ENCODE results near the gene CD2AP.
"Not testable (repeated sequence)": the region's sequence is repeated elsewhere in the genome, so short reads cannot be mapped to it uniquely, and the experiment has no call there.

Gene CD2AP, protein sequence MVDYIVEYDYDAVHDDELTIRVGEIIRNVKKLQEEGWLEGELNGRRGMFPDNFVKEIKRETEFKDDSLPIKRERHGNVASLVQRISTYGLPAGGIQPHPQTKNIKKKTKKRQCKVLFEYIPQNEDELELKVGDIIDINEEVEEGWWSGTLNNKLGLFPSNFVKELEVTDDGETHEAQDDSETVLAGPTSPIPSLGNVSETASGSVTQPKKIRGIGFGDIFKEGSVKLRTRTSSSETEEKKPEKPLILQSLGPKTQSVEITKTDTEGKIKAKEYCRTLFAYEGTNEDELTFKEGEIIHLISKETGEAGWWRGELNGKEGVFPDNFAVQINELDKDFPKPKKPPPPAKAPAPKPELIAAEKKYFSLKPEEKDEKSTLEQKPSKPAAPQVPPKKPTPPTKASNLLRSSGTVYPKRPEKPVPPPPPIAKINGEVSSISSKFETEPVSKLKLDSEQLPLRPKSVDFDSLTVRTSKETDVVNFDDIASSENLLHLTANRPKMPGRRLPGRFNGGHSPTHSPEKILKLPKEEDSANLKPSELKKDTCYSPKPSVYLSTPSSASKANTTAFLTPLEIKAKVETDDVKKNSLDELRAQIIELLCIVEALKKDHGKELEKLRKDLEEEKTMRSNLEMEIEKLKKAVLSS

DNA sequence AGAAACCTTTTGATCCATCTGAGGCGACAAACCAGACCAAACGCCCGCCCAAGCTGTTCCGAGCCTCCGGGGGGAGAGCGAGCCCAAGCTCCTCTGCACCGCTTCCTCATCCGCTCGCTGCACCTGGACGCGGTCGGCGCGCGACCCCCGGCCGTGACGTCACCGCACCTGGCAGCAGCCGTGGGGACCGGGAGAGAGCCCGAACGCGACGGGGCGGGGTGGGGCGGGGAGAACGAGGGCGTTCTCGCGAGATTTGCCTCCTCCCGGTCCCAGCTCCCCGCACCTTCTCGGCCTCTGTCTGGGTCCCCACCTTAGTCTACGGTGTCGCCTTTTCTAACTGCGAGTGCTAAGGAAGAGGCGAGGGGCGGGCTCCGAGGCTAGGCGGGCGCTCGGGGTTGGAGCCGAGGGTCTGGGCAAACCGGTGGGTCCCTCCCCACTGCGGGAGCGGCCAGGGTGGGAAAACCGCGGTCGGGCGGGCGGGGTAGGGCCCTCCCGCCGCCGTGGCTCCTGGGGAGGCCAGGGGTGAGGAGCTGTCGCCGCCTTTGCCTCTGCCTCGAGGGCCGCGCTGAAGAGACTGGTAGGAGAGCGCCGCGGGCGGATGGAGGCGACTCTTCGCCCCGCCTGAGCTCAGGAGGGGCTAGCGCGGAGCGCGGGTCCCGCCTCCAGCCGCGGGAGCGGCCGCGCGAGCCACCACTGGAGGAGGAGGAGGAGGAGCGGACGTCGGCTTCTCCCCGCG is at the start of gene CD2AP:
TSS of gene CD2AP (plus strand) at position 293 of the 736 bp plus-strand sequence. CDS start 456 bp downstream, outside the sequence.
- peak; percentile 95 for DNase-seq (ENCODE audit: low read depth, low spot score)

DNA sequence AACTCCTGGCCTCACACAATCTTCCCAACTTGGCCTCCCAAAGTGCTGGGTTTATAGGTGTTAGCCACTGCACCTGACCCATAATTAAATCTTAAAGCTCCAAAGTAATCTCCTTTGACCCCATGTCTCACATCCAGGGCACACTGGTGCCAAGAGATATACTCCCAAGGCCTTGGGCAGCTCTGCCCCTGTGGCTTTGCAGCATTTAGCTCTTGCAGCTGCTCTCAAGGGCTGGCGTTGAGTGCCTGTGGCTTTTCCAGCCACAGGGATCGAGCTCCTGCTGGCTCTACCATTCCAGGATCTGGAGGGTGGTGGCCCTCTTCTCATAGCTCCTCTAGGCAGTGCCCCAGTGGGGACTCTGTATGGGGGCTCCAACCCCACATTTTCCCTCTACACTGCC is 49.3 kb upstream of the CD2AP start:
- no peak for DNase-seq (ENCODE audit: low read depth, low spot score)

DNA sequence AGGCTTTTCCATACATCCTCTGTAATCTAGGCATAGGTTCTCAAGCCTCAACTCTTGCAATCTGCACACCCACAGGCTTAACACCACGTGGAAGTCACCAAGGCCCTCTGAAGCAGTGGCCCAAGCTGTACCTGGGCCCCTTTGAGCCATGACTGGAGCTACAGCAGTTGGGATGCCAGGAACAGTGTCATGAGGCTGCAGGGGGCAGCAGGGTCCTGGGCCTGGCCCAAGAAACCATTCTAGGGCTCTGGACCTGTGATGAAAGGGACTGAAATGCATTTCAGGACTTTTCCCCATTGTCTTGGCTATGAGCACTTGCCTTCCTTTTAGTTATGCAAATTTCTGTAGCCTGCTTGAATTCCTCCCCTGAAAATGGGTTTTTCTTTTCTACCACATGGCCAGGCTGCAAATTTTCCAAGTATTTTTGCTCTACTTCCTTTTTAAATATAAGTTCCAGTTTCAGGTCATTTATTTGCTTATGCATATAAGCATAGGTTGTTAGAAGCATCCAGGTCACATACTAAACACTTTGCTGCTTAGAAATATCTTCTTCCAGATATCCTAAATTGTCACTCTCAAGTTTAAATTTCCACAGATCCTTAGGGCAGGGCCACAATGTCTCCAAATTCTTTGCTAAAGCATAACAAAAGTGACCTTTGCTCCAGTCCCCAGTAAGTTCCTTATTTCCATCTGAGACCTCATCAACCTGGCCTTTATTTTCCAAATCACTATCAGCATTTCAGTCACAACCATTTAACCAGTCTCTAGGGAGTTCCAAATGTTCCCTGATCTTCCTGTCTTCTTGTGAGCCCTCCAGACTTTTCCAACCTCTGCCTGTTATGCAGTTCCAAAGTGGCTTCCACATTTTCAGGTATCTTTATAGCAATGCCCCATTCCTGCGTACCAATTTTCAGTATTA is 48.6 kb upstream of the CD2AP start:
- DNase-seq (ENCODE audit: low read depth, low spot score): no peak

DNA sequence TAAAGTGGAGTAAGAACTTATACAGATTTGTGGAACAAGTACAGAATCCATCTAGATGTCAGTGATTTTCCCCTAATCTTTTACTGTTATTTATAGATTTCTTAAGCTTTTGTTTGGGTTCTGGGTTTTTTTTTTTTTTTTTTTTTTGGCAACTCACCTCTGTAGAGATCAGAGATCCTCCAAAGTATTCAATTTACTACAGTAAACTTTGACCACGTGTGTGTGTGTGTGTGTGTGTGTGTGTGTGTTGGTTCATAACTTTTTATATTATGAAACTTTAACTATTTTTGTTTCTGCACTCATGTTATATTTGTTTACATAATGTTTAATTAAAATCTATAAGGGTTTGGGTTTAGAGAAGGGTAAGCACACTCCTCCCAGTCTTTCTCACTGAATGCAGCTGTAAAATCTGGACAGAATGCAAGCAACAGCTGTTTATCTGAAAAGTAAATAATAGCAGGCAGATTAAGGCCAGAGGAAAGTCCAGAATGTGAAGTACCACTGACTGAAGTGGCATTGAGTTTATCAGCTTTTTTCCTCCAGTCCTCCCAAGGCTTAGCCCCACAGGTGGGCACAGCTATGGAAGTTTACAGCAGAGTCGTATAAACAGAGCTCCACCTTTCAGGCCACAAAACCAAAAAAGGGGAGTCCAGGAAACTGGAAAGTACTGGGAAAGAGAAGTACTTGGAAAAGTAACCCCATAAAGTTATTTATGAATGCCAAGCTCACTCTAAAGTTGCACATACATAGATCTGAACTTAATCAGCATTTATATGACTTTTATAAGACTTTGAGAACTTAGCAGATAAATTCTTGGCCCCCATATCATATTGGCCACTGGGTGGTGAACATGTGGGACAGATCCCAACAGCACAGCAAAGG is 43.0 kb upstream of the CD2AP start:
- no peak for DNase-seq (ENCODE audit: low read depth, low spot score)

DNA sequence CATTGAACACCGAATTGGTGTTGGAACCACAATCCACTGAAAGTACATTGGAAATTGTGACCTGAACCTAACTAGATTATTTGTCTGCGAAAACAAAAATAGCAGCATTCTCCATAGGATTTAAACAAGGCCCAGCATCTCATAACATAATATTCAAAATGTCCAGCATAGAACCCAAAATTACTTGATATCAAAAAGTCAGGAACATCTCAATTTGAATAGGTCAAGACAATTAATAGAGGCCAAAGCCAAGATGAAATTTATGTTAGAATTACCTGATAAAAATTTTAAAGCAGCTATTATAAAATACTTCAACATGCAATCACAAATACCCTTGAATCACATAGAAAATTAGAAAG is 42.4 kb upstream of the CD2AP start:
- no peak for DNase-seq (ENCODE audit: low read depth, low spot score)

DNA sequence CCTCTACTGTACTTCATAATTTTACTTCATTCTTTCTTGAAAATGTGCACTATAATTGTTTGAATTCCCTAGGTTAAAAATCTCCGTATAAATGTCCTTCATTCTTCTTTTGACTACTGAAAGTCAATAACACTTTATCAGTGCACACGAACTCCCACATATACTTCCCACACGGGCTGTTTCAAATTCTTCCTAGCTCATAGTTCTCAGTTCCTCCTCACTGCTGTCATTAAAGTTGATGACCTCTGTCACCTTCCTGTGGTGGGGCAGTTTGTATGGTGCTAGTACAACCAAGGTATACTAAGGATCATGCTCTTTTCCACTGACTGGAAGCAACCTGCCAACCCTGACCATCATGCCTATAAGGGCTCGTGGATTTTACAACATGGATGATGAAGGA is 40.0 kb upstream of the CD2AP start:
- no peak for DNase-seq (ENCODE audit: low read depth, low spot score)

DNA sequence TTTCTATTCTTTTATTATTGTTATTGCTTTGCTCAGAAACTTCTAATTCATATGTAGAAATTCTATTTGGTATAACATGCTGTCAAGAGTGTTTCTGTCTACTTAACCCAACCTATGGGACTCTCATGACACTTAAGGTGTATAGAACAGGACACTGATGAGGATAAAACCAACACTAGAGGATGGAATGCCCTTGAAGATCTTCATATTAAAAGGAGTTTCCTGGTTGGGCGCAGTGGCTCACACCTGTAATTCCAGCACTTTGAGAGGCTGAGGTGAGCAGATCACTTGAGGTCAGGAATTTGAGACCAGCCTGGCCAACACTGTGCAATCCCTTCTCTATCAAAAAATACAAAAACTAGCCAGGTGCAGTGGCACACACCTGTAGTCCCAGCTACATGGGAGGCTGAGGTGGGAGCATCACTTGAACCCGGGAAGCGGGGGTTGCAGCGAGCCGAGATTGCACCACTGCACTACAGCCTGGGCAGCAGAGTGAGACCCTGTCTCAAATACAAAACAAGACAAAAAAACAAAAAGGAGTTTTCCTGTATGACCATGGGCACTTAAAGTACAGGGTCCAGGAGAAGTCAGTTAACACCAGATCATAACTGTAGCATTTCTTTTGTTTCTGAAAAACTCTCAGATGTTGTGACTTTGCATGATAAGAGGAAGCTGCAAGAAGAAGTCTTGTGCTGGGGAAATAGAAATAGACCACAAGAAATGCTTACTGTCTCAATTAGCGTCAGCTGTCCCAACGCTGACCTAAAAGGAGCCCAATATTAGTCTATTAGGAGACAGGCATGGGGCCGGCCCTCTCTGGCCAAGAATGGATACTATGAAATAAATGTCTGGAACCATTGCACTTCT is 38.9 kb upstream of the CD2AP start:
- no peak for DNase-seq (ENCODE audit: low read depth, low spot score)

DNA sequence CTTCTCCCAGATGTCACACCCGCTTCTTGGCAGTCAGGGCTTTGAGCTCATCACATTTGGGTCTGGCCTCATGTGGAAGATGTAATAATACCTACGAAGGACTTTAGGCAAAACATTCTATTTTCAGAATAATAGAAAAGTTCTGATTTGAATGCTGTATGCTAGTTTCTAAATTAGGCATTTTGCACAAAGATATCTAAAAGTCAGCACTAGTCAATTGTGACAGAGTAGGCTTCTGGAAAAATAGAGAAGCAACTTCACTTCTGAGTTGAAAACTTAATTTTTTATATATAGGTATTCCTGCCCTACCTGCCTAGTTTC is 38.3 kb upstream of the CD2AP start:
- DNase-seq (ENCODE audit: low read depth, low spot score): no peak

DNA sequence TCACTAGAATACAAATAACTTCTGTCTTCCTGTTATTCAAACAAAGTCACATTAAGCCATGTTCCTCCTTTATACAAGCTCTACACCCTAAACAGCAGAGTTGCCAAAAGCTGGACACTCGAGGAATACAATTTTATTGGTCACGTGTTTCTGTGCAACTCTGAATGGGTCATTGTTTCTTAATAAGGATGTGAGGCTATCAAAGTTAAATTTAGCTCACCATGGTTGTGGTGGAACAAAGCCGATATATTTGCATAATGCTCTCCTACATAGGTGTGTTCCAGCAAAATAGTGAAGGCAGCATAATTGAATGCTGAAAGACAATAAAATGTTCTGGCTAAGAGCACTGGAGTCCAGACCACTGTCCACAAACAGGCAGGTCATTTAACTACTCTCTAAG is 36.9 kb upstream of the CD2AP start:
- peak; percentile 20 for DNase-seq (ENCODE audit: low read depth, low spot score)

DNA sequence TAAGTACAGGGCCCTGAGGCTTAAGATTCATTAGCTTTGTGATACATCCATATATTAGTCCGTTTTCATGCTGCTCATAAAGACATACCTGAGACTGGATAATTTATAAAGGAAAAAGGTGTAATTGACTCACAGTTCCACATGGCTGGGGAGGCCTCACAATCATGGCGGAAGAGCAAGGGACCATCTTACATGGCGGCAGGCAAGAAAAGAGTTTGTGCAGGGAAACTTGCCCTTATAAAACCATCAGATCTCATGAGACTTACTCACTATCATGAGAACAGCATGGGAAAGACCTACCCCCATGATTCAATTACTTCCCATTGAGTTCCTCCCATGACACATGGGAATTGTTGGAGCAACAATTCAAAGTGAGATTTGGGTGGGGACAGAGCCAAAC is 32.6 kb upstream of the CD2AP start:
- DNase-seq (ENCODE audit: low read depth, low spot score): not testable (repeated sequence)

DNA sequence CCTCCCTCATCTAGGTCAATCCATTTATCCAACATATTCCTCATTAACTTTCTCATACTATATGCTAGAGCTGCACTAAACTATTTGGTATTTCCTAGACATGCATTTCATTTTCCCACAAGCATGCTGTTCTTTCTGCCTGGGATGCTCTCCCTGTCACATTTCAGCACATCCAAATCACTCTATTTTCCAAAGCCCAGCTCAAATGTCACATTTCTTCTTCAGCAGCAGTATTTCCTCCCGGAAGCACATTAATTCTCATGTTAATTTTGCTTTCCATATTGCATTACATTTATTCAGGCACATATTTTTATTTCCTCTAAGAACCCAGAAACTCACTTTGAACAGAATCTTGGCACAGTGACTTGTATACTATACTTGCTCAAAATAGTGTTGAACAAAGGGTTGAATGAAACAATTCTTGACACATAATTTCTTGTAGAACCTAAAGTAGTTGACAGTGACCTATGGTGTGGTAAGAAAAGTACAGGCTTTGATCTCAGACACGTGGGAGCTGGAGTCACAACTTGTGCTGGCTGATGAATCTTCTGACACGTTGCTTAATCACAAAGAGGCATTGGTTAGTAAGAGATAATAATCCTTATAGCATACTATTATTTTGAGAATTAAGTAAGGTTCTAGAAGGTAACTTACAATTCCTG is 30.8 kb upstream of the CD2AP start:
- no peak for DNase-seq (ENCODE audit: low read depth, low spot score)

DNA sequence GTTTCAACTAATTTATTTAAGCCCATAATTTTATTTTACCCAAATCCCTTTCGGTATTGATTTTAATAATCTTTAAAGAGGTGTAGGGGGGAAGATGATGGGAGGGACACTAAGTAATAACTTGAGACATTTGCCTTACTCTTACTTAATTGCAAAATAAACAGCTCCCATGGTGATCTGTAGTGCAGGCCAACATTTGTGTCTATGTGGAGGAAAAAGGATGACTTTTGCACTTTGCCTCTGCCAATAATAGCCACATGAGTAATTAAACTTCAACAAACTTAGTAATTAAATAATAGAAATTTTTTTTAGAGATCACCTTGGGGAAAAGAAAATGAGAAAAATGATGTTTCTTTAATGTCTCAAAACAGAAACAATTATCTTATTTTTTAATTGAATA is 29.9 kb upstream of the CD2AP start:
- no peak for DNase-seq (ENCODE audit: low read depth, low spot score)

DNA sequence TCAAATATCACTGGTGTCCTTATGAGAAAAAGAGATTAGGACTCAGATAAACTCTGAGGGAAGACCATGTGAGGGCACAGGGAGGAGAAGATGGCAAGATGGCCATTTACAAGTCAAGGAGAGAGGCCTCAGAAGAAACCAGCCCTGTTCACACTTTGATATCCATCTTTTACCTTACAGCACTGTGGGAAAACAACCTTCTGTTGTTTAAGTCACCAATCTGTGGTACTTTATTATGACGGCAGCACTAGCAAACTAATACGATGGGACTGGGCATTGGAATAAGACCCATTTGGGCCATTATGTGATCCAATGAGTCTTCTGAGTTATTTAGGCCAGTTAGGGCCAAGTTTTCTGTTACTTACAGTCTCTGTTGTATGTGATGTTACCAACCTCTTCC is 26.4 kb upstream of the CD2AP start:
- no peak for DNase-seq (ENCODE audit: low read depth, low spot score)

DNA sequence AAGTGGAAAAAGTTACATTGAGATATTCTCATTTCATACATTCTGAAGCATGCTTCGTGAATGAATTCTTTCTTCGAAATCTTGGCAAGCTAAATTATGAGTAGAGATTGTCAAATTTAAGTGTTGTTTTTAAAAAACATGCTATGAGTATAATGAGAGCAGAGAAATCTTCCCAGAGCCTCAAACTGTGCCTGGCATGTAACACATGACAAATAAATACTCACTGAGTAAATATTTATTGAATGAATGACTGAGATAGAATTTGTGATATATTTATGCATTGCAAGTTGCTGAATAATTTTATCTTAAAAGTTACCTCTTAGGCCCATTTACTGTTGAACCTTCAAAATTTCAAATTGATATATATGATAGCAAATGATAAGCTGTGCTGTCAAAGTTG is 24.7 kb upstream of the CD2AP start:
- no peak for DNase-seq (ENCODE audit: low read depth, low spot score)

DNA sequence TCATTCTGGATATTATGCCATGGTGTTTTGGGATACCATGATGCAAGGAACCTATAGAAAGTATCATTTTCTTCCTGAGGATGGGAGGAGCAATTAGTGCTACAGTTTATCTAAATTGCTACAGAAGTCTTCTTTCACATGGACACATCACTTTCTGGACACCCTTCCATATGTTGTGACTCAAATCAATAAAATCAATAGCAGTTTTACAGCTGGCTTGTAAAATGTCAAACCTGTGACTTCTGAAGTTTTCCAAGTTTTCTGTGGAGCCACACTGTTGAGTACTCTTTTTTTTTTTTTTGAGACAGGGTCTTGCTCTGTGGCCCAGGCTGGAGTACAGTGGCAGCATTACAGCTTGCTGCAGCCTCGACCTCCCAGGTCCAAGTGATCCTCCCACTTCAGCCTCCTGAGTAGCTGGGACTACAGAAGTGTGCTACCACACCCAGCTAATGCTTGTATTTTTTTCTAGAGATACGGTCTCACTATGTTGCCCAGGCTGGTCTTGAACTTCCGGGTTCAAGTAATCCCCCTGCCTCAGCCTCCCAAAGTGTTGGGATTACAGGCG is 24.1 kb upstream of the CD2AP start:
- no peak for DNase-seq (ENCODE audit: low read depth, low spot score)

DNA sequence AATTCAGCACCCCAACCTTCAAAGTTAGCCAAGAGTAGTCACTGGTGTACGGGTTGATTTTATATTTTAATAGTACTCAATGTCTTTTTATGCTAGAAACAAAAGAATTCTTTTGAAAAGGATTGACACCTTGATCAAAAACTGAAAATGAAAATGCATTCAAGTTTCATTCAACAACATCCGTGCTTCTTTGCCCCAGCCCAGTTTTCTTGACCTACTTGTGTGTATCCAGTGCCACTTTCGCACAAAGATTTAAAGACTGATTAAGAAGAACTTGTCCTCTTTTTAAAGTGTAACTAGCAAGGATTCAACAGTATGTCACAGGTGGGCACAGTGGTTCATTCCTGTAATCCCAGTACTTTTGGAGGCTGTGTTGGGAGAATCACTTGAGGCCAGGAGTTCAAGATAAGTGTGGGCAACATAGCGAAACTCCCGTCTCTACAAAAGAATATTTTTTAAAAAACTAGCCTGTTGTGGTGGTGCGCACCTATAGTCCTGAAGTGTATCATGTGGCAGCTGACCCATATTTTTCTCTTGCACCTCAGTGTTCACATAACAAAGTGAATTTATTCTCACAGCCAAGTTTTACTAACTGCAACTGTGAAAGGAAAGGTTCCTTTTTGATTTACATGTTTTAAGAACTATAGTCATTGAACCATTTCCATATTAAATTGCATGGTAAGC is 22.7 kb upstream of the CD2AP start:
- no peak for DNase-seq (ENCODE audit: low read depth, low spot score)

DNA sequence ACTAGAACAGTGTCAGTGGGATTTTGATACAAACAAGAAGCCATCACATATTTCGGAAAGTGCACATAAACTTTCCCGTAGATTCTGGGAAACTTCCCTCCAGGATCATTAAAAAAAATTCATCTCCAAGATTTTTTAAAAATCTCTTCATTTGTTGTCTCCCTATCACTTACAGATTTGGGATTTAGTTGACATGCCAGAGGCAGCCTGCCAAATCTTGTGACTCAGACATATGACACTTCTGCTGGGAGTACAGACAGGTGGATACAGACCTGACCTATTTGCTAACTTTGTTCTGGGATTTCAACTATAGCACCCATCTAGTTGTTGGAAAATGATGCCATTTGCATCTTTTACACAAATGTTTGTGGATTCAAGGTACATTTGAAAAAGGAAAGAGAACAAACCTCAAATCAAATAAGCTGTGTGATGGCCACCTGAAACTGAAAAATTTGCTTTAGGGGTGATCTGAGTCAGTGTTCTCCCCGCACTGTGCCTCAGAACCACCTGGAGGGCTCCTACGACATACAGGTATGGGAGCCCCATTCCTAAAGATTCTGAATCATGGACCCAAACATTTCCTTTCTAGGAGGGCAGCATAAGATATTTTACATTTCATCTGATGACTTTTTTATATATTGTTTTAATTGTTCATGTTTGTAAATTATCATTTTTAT is 21.9 kb upstream of the CD2AP start:
- DNase-seq (ENCODE audit: low read depth, low spot score): no peak

DNA sequence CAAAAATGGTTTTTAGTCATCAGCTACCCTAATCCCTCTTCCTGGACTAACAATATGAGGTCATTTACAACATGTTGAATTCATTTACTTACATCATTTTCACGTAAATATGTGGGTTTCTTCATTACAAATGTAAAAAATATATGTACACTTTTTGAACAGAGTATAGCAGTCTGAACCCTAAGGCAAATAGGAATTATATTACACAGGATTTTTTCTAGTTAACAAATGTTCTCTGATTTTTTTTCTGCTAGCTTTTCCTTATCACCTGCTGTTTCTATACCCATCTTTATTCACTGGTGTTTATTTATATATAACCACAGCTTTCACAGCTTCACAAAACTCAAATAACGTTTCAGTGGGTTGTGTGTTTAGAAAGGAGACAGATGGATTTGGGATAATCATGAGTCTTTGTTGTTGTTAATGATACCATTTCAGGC is 21.0 kb upstream of the CD2AP start:
- no peak for DNase-seq (ENCODE audit: low read depth, low spot score)

Data from astrocyte of the hippocampus (primary cell).